ENCODE measurements around the gene RET.
"Not testable (repeated sequence)": the region's sequence is repeated elsewhere in the genome, so short reads cannot be mapped to it uniquely, and the experiment has no call there.

The RET gene

DNA sequence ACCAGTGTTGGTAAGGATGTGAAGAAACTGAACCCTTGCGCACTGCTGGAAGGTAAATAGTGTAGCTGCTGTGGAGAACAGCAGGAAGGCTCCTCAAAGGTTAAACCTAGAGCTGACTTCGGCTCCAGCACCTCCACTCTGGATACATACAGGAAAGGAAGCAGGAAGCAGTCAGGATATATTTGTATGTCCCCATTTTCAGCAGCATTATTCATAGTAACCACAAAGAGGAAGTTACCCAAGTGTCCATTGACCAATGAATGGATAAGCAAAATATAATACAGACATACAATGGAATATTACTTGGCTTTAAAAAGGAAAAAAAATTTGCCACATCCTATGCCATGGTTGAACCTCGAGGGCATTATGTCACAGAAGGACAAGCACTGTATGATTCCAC, 15.0 kb downstream of the RET start:
- no peak for DNase-seq
- in situ Hi-C loops (cut with HindIII; ENCODE audit: low pct_ligation_motif_present, low pct_unique_long_range_greater_than_20kb, low sequenced_read_pairs): no loop called here

DNA sequence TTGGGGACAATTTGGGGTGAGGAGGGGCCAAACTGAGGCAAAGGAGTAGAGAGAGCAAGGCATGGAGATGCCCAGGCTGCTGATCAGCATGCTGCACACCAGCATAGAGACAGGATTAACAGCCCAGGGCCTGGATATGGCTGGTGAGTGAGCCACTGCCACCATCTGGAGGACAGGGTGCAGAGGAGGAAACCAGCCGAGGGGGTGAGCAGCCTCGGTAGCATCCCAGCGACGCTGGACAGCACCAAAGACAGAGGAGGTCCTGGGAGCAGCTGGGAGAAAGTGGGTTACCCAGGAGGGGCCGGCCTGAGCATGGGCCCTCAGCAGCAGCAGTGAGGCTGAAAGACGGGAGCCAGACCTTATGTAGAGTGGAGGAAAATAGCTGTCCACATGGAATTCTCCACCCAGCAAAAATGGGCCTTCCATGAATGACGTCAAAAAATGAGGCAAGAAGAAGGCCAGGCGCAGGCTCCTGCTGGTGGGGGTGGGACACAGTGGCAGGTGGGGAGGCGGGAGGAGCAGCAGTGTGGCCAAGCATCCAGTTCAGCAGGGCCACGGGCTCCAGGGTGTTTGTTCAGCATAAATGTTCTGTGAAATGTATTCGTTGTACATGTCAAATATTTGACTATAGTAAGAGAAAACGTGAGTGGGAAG, 16.7 kb downstream of the RET start:
- in situ Hi-C loops (cut with HindIII; ENCODE audit: low pct_ligation_motif_present, low pct_unique_long_range_greater_than_20kb, low sequenced_read_pairs): no loop called here
- peak; percentile 34 for DNase-seq

DNA sequence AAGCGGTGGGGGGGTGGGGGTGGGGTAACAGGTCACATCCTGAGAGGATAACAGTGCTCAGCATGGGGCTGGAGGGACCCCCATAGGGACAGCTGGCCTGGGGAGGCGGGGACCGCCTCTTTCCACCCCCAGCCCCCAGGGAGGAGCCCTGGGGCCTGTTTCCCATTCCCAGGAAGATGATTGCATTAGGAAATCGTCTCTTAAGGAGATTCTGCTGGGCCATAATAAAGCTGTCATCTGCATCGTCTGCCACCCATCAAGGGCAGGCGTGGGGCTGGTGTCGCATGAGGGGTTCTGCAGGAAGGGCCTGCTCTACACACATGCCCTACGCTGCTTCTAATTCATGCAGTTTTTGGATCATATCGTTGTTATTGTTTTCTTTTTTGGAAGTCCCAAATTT, 17.2 kb downstream of the RET start:
- in situ Hi-C loops (cut with HindIII; ENCODE audit: low pct_ligation_motif_present, low pct_unique_long_range_greater_than_20kb, low sequenced_read_pairs): no loop called here
- no peak for DNase-seq

GRCh38 chr10:43099339-43099738, 22.5 kb downstream of the RET start:
- DNase-seq; in situ Hi-C loops (cut with HindIII; ENCODE audit: low pct_ligation_motif_present, low pct_unique_long_range_greater_than_20kb, low sequenced_read_pairs): not testable (repeated sequence)

- in situ Hi-C loops (cut with HindIII; ENCODE audit: low pct_ligation_motif_present, low pct_unique_long_range_greater_than_20kb, low sequenced_read_pairs): no loop called here
- DNase-seq: no peak
Observed at GRCh38 chr10:43099928-43100327, 23.1 kb downstream of the RET start.

- in situ Hi-C loops (cut with HindIII; ENCODE audit: low pct_ligation_motif_present, low pct_unique_long_range_greater_than_20kb, low sequenced_read_pairs): no loop called here
- DNase-seq: no peak
Observed at GRCh38 chr10:43100366-43100765, 23.5 kb downstream of the RET start.

DNA sequence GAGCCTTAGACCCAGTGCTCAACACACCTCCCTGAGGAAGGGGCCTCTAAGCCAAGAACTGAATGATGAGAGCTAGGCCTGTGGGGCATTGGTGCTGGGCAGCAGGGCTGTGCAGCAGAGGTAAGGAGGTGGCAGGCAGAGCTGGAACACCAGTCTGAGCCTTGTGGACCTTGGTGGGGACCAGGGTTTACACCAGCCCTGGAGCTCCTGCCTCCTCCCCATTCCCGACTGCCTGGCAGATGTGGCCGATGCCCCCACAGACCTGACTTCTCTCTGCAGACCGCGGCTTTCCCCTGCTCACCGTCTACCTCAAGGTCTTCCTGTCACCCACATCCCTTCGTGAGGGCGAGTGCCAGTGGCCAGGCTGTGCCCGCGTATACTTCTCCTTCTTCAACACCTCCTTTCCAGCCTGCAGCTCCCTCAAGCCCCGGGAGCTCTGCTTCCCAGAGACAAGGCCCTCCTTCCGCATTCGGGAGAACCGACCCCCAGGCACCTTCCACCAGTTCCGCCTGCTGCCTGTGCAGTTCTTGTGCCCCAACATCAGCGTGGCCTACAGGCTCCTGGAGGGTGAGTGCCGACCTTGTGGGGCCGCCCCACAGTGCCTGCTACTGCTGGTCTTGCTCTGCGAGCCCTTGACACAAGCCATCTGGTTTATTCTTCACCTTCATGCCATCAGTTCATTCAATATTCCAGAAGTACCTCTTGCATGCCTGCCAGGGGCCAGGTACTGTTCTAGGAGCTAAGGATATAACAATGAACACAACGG, 25.4 kb downstream of the RET start:
- DNase-seq: no peak
- in situ Hi-C loops (cut with HindIII; ENCODE audit: low pct_ligation_motif_present, low pct_unique_long_range_greater_than_20kb, low sequenced_read_pairs): no loop called here

DNA sequence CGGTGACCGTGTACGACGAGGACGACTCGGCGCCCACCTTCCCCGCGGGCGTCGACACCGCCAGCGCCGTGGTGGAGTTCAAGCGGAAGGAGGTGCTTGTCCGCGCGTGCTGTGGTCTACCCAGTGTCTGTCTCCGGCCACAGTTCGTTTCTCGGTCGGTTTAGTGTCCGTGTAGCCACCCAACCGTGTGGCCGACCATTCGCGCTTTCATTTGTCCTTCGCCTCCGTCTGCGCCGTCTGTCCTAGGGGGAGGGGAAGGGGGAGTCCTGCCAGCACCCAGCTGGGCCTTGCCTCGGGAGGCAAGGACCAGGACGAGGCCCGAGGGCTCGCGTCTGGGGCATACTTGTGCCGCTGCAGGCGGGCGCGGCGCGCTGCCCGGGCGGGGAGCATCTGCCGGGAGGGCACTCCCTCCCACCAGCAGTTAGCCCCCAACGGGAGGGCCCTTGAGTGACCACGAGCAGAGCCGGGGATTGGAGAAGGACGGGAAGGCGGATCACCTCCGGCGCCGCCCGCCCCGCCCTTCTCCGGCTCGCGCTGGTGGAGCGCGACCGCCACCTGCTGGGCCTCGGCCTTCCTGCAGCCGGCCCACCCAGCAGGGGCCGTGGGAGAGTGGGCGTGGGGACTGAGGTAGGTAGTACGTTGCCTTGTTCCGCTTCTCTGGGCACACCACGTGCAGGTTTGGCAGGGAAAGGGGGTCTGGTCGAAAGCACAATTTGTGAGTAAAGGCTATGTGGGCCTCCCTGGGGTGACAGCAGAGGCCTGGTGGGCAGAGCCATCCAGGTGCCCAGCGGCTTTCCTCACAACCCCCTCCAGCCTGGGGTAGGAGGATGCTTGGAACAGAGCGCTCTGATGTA, 28.5 kb downstream of the RET start:
- peak; percentile 74 for DNase-seq
- in situ Hi-C loops (cut with HindIII; ENCODE audit: low pct_ligation_motif_present, low pct_unique_long_range_greater_than_20kb, low sequenced_read_pairs): no loop called here

DNA sequence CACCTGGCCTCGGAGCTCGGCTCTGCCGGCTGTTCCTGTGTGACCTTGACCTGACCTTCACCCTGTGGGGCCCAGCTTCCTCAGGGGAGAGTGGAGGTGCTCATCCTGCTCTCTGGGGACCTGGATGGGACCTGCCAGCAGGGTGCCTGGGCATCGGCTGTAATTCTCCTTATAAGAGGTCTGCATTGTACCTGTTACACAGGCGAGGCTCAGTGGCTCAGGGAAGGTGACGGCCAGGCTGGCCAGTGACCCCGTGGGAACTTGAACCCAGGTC, 29.0 kb downstream of the RET start:
- in situ Hi-C loops (cut with HindIII; ENCODE audit: low pct_ligation_motif_present, low pct_unique_long_range_greater_than_20kb, low sequenced_read_pairs): no loop called here
- no peak for DNase-seq

GRCh38 chr10:43106256-43107091, 29.6 kb downstream of the RET start:
- DNase-seq: no peak
- in situ Hi-C loops (cut with HindIII; ENCODE audit: low pct_ligation_motif_present, low pct_unique_long_range_greater_than_20kb, low sequenced_read_pairs): no loop called here

DNA sequence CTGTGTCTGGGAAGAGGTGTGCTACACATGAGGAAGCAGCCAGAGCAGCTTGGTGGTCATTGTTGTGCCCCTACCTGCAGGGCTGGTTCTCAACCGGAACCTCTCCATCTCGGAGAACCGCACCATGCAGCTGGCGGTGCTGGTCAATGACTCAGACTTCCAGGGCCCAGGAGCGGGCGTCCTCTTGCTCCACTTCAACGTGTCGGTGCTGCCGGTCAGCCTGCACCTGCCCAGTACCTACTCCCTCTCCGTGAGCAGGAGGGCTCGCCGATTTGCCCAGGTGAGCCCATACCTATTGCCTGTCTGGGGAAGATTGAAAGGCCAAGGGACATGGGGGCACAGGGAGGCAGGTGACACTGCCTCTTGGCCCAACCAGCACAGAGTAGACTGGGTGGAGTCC, 32.1 kb downstream of the RET start:
- in situ Hi-C loops (cut with HindIII; ENCODE audit: low pct_ligation_motif_present, low pct_unique_long_range_greater_than_20kb, low sequenced_read_pairs): no loop called here
- no peak for DNase-seq

DNA sequence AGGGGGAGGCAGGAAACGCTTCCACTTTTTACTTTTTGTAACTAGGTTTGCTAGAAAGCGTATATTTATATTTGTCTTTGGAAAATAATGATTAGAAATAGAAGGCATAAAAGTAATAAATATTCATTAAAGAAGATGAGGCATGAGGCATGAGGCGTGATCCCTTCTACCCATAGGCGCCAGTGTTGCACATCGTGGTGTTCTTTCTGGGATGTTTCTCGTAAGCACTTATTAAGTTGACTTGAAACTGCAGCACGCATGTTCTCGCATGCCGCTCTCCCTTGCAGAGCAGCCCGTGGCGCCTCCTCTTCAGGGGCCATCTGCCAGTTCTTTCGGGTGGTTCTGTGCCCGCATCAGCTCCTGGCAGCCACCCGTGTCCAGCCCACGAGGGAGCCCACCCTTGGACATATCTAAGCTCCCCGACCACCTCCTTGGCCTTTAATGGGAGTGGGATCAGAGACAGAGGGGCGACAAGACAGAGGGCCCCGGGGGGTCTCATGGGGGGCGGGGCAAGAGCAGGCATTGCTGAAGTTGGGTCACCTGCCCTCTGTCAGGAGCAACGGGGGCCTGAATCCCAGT, 32.9 kb downstream of the RET start:
- DNase-seq: no peak
- in situ Hi-C loops (cut with HindIII; ENCODE audit: low pct_ligation_motif_present, low pct_unique_long_range_greater_than_20kb, low sequenced_read_pairs): no loop called here

DNA sequence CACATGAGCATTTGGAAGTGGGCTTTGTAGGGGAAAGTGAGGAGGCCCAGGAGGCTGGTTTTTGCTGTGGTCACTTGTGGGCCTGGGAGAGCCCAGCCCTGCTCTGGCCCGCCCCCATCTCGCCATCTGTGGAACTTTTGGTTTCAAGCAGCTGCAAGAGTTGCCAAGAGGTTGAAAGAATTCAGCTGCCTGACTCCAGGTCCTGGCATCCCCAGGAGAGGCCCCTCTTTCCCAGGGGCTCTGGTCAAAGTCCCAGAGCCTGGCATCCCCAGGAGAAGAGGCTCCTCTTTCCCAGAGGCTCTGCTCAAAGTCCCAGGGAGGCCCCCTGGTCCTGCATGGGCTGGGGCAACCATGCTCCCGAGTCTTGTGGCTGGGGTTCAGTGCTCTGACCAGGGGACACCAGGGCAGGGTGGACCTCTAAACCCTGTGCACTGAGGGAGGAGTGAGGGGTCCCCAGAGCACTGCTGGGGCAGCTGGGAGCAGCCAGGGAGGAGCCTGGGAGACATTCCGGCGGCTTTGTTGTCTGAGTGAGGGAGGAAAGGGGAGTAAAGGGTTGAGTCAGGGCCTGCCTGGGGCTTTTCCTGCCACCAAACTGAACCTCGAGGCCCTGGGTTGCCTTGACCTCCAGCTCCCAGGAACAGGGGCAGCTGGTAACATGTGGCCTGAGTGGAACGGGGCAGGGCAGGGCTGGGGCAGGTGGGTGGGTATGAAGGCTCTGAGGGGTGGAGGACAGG, 33.6 kb downstream of the RET start:
- DNase-seq: no peak
- in situ Hi-C loops (cut with HindIII; ENCODE audit: low pct_ligation_motif_present, low pct_unique_long_range_greater_than_20kb, low sequenced_read_pairs): no loop called here

GRCh38 chr10:43111101-43111500, 34.2 kb downstream of the RET start:
- in situ Hi-C loops (cut with HindIII; ENCODE audit: low pct_ligation_motif_present, low pct_unique_long_range_greater_than_20kb, low sequenced_read_pairs): no loop called here
- DNase-seq: no peak

- no peak for DNase-seq
- in situ Hi-C loops (cut with HindIII; ENCODE audit: low pct_ligation_motif_present, low pct_unique_long_range_greater_than_20kb, low sequenced_read_pairs): no loop called here
Observed at GRCh38 chr10:43111921-43112607, 35.2 kb downstream of the RET start.

DNA sequence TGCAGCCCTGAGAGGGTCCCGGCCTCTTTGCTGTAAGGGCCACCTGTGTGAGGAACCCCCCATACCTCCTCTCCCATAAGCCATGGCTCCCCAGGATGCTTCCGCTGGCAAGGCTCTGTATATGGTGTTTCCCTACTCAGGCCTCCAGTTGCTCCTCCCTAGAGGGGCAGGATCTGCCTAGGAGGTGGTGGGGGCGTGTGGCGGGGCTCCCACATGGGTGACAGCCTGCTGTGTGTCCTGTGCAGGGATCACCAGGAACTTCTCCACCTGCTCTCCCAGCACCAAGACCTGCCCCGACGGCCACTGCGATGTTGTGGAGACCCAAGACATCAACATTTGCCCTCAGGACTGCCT, 35.7 kb downstream of the RET start:
- no peak for DNase-seq
- in situ Hi-C loops (cut with HindIII; ENCODE audit: low pct_ligation_motif_present, low pct_unique_long_range_greater_than_20kb, low sequenced_read_pairs): no loop called here

DNA sequence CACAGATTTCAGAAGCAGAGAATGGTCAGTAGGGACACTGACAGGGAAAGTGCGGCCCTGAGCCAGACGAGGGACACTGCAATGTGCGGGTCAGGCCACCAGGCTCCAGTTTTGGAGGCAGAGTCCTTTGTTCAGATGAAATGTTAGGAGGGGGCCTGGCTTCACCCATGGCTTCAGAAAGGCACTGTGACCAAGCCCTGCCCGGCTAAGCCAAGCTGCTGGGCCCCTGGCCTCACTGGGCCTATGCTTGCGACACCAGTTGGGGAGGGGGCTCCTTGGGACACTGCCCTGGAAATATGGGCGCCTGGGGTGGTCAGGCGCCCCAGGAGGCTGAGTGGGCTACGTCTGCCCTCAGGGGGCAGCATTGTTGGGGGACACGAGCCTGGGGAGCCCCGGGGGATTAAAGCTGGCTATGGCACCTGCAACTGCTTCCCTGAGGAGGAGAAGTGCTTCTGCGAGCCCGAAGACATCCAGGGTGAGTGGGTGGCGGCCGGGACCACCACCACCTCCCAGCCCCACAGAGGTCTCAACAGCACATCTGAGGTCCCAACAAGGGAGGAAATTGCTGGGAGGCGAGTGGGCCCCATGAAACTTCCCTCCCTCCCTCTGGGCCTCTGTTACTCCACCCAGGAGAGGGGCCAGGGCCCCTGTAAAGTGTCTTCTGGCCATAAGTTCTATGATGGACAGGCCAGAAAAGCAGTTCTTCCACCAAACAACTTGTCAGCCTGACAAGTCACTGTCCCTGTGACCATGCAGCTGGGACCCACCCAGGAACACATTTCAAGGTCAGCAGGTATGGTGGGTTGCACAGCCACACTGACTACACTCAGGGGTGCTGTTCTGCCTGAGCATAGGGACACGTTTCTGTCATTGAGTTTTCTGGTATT, 36.6 kb downstream of the RET start:
- DNase-seq: no peak
- in situ Hi-C loops (cut with HindIII; ENCODE audit: low pct_ligation_motif_present, low pct_unique_long_range_greater_than_20kb, low sequenced_read_pairs): no loop called here
